GM18526 (cell line): ENCODE data around the gene UPK3A.

Experiments
- POLR2A ChIP-seq: IDR thresholded peaks from 3 replicates; pipeline ENCODE4 v1.6.1; 2011; ENCODE audit not compliant: insufficient read length; ENCODE audit errors: extremely low read depth

The UPK3A gene

GRCh38 chr22:45270095-45271020 is 14.4 kb upstream of the UPK3A start:
- TF ChIP-seq POLR2A = no peak

- TF ChIP-seq POLR2A = no peak
Measured at GRCh38 chr22:45271667-45272201, 13.0 kb upstream of the UPK3A start.

- TF ChIP-seq POLR2A = no peak
Measured at GRCh38 chr22:45272498-45272897, 12.3 kb upstream of the UPK3A start.

GRCh38 chr22:45273452-45274075 is 11.2 kb upstream of the UPK3A start:
- no peak for TF ChIP-seq POLR2A

- no peak for TF ChIP-seq POLR2A
Measured at GRCh38 chr22:45276507-45277105, 8.1 kb upstream of the UPK3A start.

GRCh38 chr22:45278125-45278524 is 6.6 kb upstream of the UPK3A start:
- TF ChIP-seq POLR2A = no peak

GRCh38 chr22:45280587-45280980 is 4.2 kb upstream of the UPK3A start:
- TF ChIP-seq POLR2A = no peak

GRCh38 chr22:45281010-45281409 is 3.7 kb upstream of the UPK3A start:
- TF ChIP-seq POLR2A = no peak

- TF ChIP-seq POLR2A = no peak
Measured at GRCh38 chr22:45285263-45286058, 712 bp downstream of the UPK3A start.

GRCh38 chr22:45286854-45287551 is 2.3 kb downstream of the UPK3A start:
- no peak for TF ChIP-seq POLR2A

- TF ChIP-seq POLR2A = no peak
Measured at GRCh38 chr22:45290410-45290936, 5.7 kb downstream of the UPK3A start.

- no peak for TF ChIP-seq POLR2A
Measured at GRCh38 chr22:45291061-45291930, 6.5 kb downstream of the UPK3A start.

GRCh38 chr22:45291931-45292290 is 7.2 kb downstream of the UPK3A start:
- no peak for TF ChIP-seq POLR2A

GRCh38 chr22:45292731-45293442 is 8.1 kb downstream of the UPK3A start:
- no peak for TF ChIP-seq POLR2A
